ENCODE results near the gene L3MBTL2. TPM values are rescaled to one million over a fixed set of nuclear protein-coding genes. Genes with fewer than 3 reads are reported as not detected.
A peak's percentile ranks its signal among the peaks of the same experiment; 100 is the strongest.

L3MBTL2 gene
- total RNA-seq, 1 donor from 2014 or later, result 8.2 TPM

DNA sequence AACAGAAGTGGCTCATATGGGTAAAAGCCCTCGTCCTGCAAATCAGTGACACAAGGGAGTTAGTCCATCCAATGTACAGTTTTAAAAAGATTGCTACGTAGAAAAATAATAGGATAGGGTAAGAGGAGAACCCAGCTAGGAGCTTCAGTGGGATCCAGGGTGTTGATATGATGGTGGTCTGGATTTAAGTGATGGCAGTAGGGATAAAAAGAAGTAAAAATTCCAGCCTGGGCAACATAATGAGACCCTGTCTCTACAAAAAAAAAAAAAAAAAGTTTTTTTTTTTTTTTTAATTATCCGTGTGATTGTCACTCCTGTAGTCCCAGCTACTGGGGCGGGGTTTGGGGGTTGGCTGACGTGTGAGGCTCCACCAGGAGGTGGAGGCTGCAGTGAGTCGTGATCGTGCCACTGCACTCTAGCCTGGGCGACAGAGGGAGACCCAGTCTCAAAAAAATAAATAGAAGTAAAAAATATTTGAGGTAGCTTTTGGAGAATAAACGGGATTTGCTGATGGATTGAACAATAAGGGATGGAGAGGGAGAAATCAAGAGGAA, 7.0 kb upstream of the L3MBTL2 start:
- Histone ChIP-seq H3K4me3 (ENCODE audit: low read depth, low read length) (peak overlapping the region; percentile 75), H3K27me3 (ENCODE audit: control insufficient read depth, insufficient read depth, low read length) (no peaks in the 10 kb centered on the region), H3K36me3 (ENCODE audit: control insufficient read depth, insufficient read depth, low read length) (no peaks in the 10 kb centered on the region)
- DNase-seq (ENCODE audit: low read depth) (peak; percentile 30), FAIRE-seq (no peak)
- TF ChIP-seq, protein P1, sequence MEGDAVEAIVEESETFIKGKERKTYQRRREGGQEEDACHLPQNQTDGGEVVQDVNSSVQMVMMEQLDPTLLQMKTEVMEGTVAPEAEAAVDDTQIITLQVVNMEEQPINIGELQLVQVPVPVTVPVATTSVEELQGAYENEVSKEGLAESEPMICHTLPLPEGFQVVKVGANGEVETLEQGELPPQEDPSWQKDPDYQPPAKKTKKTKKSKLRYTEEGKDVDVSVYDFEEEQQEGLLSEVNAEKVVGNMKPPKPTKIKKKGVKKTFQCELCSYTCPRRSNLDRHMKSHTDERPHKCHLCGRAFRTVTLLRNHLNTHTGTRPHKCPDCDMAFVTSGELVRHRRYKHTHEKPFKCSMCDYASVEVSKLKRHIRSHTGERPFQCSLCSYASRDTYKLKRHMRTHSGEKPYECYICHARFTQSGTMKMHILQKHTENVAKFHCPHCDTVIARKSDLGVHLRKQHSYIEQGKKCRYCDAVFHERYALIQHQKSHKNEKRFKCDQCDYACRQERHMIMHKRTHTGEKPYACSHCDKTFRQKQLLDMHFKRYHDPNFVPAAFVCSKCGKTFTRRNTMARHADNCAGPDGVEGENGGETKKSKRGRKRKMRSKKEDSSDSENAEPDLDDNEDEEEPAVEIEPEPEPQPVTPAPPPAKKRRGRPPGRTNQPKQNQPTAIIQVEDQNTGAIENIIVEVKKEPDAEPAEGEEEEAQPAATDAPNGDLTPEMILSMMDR (IDR thresholded peaks at IDR 0.05; ENCODE audit: insufficient read depth, low read length, severe bottlenecking), result no peak

DNA sequence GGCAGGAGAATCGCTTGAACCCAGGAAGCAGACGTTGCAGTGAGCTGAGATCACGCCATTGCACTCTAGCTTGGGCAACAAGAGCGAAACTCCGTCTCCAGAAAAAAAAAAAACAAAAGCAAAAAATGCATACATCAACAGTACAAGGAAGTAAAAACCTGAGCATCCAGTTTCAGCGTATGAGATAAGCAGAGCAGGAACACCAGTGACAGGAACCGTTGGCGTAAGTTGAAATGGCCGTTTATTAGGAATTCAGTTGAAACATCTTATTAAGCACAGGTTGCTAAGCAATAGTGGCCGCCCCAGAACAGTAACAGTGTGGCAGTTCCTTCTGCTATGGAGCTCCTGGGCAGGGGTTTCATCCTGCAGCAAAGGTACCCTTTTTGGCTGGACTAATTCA, 4.0 kb upstream of the L3MBTL2 start:
- FAIRE-seq (no peak), DNase-seq (ENCODE audit: low read depth) (peak; percentile 45)
- Histone ChIP-seq H3K4me3 (ENCODE audit: low read depth, low read length) (no peak overlapping the region), H3K36me3 (ENCODE audit: control insufficient read depth, insufficient read depth, low read length) (no peaks in the 10 kb centered on the region), H3K27me3 (ENCODE audit: control insufficient read depth, insufficient read depth, low read length) (no peaks in the 10 kb centered on the region)
- TF ChIP-seq, protein P1 (IDR thresholded peaks at IDR 0.05; ENCODE audit: insufficient read depth, low read length, severe bottlenecking), result no peak

DNA sequence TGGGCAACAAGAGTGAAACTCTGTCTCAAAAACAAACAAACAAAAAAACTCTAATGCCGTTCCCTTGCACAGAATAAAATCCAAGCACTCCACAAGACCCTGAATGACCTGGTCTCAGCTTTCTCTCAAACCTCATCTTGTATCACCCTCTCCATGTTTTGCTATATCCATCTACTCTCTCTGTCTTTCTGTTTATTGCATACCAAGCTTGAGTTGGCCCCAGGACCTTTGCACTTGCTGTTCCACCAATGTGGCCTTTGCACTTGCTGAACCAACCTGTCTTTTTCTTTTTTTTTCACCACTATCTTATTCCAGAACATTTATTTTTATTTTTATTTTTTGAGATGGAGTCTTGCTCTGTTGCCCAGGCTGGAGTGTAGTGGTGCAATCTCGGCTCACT, 2.0 kb upstream of the L3MBTL2 start:
- Histone ChIP-seq H3K27me3 (ENCODE audit: control insufficient read depth, insufficient read depth, low read length) (no peaks in the 10 kb centered on the region), H3K4me3 (ENCODE audit: low read depth, low read length) (no peak overlapping the region), H3K36me3 (ENCODE audit: control insufficient read depth, insufficient read depth, low read length) (no peaks in the 10 kb centered on the region)
- FAIRE-seq, result no peak
- DNase-seq (ENCODE audit: low read depth), result no peak
- TF ChIP-seq, protein P1 (IDR thresholded peaks at IDR 0.05; ENCODE audit: insufficient read depth, low read length, severe bottlenecking), result no peak

GRCh38 chr22:41204066-41204465, 1.0 kb upstream of the L3MBTL2 start:
- DNase-seq (ENCODE audit: low read depth), result no peak
- Histone ChIP-seq H3K4me3 (ENCODE audit: low read depth, low read length) (no peak overlapping the region), H3K36me3 (ENCODE audit: control insufficient read depth, insufficient read depth, low read length) (no peaks in the 10 kb centered on the region), H3K27me3 (ENCODE audit: control insufficient read depth, insufficient read depth, low read length) (no peaks in the 10 kb centered on the region)
- TF ChIP-seq, protein P1 (IDR thresholded peaks at IDR 0.05; ENCODE audit: insufficient read depth, low read length, severe bottlenecking), result no peak
- no peak for FAIRE-seq

DNA sequence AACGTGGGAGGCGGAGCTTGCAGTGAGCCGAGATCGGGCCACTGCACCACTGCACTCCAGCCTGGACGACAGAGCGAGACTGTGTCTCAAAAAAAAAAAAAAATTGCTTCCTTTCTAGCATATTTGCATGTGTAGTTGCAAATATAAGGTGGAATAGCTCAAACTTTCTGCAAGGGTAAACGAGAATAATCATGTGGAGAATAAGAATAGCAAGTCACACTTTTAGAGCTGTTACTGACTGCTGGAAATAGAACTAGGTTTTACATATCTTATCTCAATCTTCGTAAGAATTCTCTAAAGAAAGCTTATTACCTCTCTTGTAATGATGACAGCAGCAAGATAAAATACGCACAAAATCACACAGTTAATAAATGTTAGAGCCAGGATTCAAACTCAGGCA, 1.6 kb downstream of the L3MBTL2 start:
- no peak overlapping the region for H3K4me3 ChIP-seq (ENCODE audit: low read depth, low read length)
- DNase-seq (ENCODE audit: low read depth) (no peak), FAIRE-seq (no peak)
- TF ChIP-seq, protein P1 (IDR thresholded peaks at IDR 0.05; ENCODE audit: insufficient read depth, low read length, severe bottlenecking), result no peak
- H3K36me3 ChIP-seq (ENCODE audit: control insufficient read depth, insufficient read depth, low read length), result peaks cover 7% of the 10 kb centered on the region
- no peaks in the 10 kb centered on the region for H3K27me3 ChIP-seq (ENCODE audit: control insufficient read depth, insufficient read depth, low read length)

GRCh38 chr22:41215409-41215808, 10.3 kb downstream of the L3MBTL2 start:
- peaks cover 8% of the 10 kb centered on the region for H3K36me3 ChIP-seq (ENCODE audit: control insufficient read depth, insufficient read depth, low read length)
- no peaks in the 10 kb centered on the region for H3K27me3 ChIP-seq (ENCODE audit: control insufficient read depth, insufficient read depth, low read length)
- no peak overlapping the region for H3K4me3 ChIP-seq (ENCODE audit: low read depth, low read length)
- no peak for FAIRE-seq
- TF ChIP-seq, protein P1 (IDR thresholded peaks at IDR 0.05; ENCODE audit: insufficient read depth, low read length, severe bottlenecking), result no peak
- no peak for DNase-seq (ENCODE audit: low read depth)

Data from bronchial epithelial cell (primary cell).